Measurements from ENCODE around the gene ANKMY2.

- no peak for TF ChIP-seq CTCF (IDR thresholded peaks at IDR 0.05; ENCODE audit: low read depth, low read length, poor library complexity, severe bottlenecking)
- no peak for TF ChIP-seq EZH2phosphoT487 (IDR thresholded peaks at IDR 0.05; ENCODE audit: borderline replicate concordance, low read length)
These were observed 23.4 kb upstream of the ANKMY2 start for GRCh38 chr7:16668978-16669377.

All from DOHH2 (cell line).